SW 1271 (cell line): ENCODE data around the gene CENPE.
A peak's percentile ranks its signal among the peaks of the same experiment; 100 is the strongest.
"Not testable (repeated sequence)": the region's sequence is repeated elsewhere in the genome, so short reads cannot be mapped to it uniquely, and the experiment has no call there.

Experiments used
- DNase-seq, 2 experiments: peaks; one replicate each; lab custom pipeline; 2025; lab: John Stamatoyannopoulos, UW

CENPE gene

DNA sequence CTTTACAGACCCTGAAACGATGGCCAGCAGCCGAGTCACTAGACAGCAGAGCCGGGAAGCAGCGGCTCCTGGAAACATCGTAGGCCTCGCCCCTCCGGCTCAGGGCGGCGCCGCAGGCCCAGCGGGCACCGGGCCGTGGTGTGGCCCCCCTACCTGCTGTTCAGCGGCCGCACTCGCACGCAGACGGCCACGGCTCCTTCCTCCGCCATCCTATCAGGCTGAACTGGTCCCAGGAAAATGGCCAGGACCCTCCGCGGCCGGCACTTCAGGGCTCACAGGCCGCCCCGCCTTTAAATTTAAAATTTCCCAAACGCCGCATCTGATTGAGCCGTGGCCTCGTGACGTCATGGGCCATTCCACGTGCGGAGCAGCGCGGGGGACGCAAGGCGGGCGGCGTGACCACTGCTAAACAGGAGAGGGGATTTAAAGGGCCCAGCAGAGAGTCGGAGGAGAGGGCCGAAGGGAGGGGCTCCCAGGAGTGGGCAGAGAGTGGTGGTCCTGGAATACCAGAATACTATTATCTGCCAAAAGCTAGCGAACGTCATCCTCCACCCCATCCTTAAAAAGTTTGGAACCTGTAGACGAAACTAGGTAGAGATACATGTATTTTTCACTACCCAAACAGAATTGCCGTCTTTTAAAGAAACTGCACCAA lies at the start of gene CENPE:
Gene CENPE (minus strand): TSS at position 233 of the 655 bp plus-strand sequence. CDS start 24 bp downstream, at position 209.
- DNase-seq: peak; percentile 42 to 72

GRCh38 chr4:103244251-103244650 lies 46.1 kb upstream of the CENPE start:
- no peak for DNase-seq

GRCh38 chr4:103230938-103231337 lies 32.8 kb upstream of the CENPE start:
- DNase-seq: not testable (repeated sequence)

DNA sequence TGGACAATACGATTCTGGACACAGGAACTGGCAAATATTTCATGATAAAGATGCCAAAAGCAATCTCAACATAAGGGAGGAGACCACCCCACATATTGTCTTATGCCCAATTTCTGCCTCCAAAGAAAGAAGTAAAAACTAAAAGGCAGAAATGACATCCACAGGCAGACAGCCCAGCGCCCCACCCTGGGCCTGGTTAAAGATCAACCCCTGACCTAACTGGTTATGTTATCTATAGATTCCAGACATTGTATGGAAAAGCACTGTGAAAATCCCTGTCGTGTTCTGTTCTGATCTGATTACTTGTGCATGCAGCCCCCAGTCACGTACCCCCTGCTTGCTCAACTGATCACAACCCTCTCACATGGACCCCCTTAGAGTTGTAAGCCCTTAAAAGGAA lies 25.4 kb upstream of the CENPE start:
- DNase-seq: not testable (repeated sequence)

- DNase-seq: no peak
These were observed 9.5 kb upstream of the CENPE start for GRCh38 chr4:103207673-103208072.

GRCh38 chr4:103204111-103204510 lies 6.0 kb upstream of the CENPE start:
- DNase-seq: peak in 1 of 2 experiments; percentile 9

DNA sequence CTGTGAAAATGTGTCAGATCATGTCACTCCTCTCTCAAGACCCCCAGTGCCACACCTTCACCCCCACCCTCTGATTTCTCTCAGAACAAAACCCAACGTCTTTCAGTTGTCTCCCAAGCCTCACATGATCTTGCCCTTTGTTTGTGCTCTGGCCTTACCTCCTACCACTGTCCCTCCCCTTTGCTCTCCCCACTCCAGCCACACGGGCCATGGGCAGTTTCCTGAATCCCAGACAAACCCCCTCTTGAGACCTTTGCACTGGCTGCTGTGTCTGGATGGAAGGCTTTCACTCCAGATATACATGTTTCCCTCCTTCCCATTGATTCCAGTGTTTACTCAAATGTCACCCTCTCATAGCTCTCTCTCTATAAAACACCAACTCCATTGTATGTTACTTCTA lies 3.6 kb upstream of the CENPE start:
- no peak for DNase-seq

- DNase-seq: no peak
These were observed 3.1 kb upstream of the CENPE start for GRCh38 chr4:103201253-103201652.

GRCh38 chr4:103199009-103199408 lies 866 bp upstream of the CENPE start:
- DNase-seq: no peak

- DNase-seq: no peak
These were observed 405 bp downstream of the CENPE start for GRCh38 chr4:103197765-103198110.

- no peak for DNase-seq
These were observed 4.7 kb downstream of the CENPE start for GRCh38 chr4:103193457-103193856.

- no peak for DNase-seq
These were observed 27.1 kb downstream of the CENPE start for GRCh38 chr4:103171006-103171405.

DNA sequence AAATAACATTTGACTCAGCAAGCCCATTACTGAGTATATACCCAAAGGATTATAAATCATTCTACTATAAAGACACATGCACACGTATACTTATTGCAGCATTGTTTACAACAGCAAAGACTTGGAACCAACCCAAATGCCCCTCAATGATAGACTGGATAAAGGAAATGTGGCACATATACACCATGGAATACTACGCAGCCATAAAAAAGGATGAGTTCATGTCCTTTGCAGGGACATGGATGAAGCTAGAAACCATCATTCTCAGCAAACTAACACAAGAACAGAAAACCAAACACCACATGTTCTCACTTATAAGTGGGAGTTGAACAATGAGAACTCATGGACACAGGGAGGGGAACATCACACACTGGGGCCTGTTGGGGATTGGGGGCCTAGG lies 28.4 kb downstream of the CENPE start:
- not testable (repeated sequence) for DNase-seq

GRCh38 chr4:103168993-103169392 lies 29.1 kb downstream of the CENPE start:
- no peak for DNase-seq

GRCh38 chr4:103162176-103162575 lies 36.0 kb downstream of the CENPE start:
- no peak for DNase-seq

GRCh38 chr4:103158760-103159159 lies 39.4 kb downstream of the CENPE start:
- no peak for DNase-seq

GRCh38 chr4:103156106-103156505 lies 42.0 kb downstream of the CENPE start:
- no peak for DNase-seq

- no peak for DNase-seq
These were observed 45.8 kb downstream of the CENPE start for GRCh38 chr4:103152381-103152780.

- peak; percentile 21 to 27 for DNase-seq
These were observed 47.5 kb downstream of the CENPE start for GRCh38 chr4:103150677-103151076.

- DNase-seq: no peak
These were observed 53.2 kb downstream of the CENPE start for GRCh38 chr4:103144926-103145325.

DNA sequence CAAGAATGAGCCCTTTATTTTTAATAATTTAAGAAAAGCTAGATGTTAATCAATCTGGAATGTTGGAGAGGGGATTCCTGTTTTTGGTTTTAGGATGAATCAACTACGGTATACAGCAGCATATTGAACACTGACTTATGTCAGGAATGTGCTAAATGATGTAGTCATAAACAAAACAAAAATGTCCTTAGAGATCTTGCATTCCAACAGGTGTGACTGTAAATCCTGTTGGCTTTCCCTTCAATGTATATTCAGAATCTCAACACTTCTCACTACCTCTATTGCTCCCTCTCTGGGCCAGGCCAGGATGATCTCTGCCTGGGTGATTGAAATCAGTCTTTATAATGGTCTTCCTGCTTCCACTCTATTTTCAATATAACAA lies 60.7 kb downstream of the CENPE start:
- peak; percentile 2 to 47 for DNase-seq

DNA sequence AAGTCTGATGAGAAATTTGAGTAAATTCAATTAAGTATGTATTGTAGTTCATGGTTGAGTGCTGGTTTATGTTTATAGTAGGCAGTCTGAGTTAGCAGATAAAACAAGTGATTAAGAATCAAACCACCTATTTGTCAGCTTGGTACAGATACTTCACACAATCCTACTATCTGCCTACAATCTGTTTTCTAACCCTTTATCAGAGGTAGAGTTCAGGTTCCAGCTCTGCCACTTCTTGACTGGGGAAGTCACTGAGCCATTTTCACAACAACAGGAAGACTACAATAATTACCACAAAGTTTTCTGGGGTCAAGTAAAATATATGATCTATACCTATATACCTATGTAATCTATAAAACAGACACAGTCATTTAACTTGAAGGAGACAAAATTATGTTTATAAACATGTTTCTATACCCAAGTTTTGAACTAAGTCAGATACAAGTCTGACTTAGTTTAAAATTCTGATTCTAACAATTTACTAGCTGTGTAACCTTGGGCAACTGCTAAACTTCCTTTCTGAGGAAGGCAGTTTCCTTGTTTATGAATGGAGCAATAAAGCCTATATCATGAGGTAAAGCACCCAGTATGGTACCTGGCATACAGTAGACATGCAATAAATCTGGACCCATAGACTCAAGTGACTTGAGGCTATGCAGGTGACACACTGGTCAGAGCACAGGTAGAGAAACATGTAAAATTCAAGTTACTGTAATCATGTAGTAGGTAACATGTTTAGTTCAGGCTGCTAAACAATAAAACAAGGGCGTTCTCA lies 61.3 kb downstream of the CENPE start:
- DNase-seq: no peak

- DNase-seq: no peak
These were observed 69.0 kb downstream of the CENPE start for GRCh38 chr4:103129174-103129573.

GRCh38 chr4:103126126-103126525 lies 72.0 kb downstream of the CENPE start:
- no peak for DNase-seq
